ENCODE measurements around the gene SUN2.
A peak's percentile ranks its signal among the peaks of the same experiment; 100 is the strongest.
"Not testable (repeated sequence)": the region's sequence is repeated elsewhere in the genome, so short reads cannot be mapped to it uniquely, and the experiment has no call there.

The SUN2 gene

GRCh38 chr22:38755911-38756532, at the start of gene SUN2:
Gene SUN2, minus strand, starts transcription at chr22:38755998. Its CDS starts 3,370 bp downstream, at chr22:38752628.
- DNase-seq: peak; percentile 90

- DNase-seq: not testable (repeated sequence)
Measured at GRCh38 chr22:38805041-38805593, 49.3 kb upstream of the SUN2 start.

- no peak for DNase-seq
Measured at GRCh38 chr22:38802671-38803121, 46.9 kb upstream of the SUN2 start.

DNA sequence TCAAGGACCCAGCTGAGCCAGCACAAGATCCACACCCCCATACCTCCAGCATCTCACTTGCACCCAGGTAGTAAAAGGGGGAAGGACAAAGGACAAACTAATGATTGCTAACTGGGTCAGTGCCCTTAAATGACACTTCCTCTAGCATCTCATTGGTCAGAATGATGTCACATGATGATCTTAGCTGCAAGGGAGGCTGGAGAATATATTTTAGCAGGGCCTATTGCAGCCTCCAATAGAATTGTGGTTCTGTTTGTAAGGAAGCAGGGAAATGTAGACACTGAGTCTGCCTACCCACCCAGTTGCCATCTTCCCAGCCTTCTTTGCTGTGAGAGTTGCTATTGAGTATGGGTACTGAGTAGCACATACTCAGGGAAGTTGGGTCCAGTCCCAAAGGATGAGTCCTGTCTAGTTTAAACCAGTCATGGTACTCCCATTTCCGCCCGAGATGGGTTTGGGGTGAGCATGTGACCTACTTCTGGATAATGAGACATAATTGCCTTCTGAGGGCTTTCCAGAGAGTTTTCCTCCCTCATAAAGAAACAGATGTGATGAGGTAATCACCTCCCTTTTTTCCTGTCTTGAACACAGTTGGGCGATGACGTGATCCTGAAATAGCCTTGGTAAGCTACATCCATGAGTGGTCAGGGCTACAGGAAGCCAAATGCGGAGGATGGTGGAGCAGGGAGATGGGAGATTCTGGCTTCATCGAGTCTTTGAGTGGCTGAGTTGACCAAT, 43.6 kb upstream of the SUN2 start:
- DNase-seq: no peak

- no peak for DNase-seq
Measured at GRCh38 chr22:38798496-38798895, 42.7 kb upstream of the SUN2 start.

DNA sequence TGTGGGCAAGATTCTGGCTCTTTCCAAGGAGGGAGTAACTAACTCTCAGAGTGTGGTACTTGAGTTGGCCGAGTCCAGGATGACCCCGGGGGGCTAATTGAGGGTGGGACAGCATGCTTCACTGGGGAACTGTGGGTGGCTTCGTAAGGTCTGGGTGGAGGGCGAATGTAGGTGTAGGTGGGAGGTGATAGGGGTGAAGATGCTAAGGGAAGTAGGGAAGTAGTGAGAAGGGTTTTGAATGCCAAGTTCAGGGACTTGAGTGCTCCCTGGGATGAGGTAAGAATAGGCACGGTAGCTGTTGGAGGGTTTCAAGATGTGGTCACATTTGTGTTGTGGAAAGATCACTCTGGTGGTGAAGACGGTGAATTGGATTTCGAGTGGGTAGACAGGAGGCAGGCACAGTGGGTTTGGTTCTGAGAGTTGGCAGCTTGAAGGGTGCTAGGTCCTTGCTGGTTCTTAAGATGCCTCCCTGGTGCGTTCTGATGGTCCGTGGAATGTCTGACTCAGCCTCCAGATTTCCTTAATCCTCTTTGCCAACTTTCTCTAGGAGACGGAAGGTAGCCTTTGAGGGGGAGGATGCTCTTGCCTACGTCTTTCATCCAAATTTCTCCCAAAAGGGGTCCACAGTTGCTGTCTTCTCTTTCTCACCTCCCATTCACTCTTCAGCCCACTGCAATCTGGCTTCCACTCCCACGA, 40.6 kb upstream of the SUN2 start:
- no peak for DNase-seq

DNA sequence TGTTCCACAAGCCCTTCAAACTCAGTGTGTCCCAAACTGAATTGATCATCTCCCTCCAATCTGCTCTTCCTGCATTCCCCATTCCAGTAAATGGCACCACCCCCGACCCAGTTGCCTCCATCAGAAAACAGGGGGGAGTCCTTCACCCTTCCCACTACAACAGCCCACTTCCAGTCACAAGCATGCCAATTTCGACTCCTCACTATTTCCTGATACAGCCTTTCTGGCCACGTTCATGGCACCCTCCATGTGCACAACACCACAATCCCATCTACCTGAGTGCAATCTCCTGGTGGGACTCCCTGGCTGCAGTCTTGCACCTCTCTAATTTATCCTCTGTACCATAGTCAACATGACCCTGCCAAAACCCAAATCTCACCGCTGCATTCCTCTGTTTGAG, 39.8 kb upstream of the SUN2 start:
- DNase-seq: no peak

- peak; percentile 97 for DNase-seq
Measured at GRCh38 chr22:38793721-38794466, 38.1 kb upstream of the SUN2 start, which contains the start of gene DNAL4. Gene DNAL4, minus strand, starts transcription at chr22:38794143. Its CDS starts 11,412 bp downstream, at chr22:38782731.

GRCh38 chr22:38793317-38793716, 37.5 kb upstream of the SUN2 start:
- DNase-seq: no peak

GRCh38 chr22:38792833-38793232, 37.0 kb upstream of the SUN2 start:
- no peak for DNase-seq

DNA sequence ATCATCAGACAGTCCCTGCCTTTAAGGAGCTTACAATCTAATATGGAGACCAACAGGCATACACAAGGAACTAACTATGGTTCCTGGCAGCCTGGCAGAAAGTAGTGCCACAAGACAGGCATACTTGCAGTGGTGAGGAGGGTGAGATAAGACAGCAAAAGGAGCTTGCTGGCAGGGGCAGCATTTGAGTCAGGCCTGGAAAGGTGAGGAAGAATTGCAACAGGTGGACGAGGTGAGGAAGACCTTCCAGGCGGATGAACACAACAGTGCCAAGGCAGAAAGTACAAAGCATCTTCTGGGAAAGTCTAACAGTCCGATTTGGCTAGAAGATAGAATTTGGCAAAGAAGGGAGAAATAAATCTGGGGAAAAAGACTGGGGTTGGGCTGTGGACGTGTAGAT, 33.8 kb upstream of the SUN2 start:
- no peak for DNase-seq

- DNase-seq: no peak
Measured at GRCh38 chr22:38788846-38789245, 33.0 kb upstream of the SUN2 start.

GRCh38 chr22:38788021-38788816, 32.4 kb upstream of the SUN2 start:
- no peak for DNase-seq

DNA sequence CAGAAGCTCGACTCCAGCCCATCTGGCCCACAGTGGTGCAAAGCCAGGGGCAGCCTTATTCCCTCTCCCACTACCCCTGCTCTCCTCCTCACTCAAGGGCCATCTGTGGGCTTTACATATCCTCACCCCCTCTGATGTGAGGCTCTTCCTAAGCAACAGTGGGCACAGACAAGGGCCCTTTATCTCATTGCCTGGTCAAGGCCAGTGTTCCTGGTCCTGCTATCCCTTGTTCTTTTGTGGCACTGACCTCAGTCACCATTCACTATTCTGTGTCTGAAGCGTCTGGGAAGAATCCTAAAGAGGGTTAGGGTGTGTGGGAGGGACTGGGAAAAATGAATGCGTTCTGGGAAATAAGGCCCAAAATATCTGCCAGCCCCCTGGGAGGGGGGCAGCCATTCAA, 30.8 kb upstream of the SUN2 start:
- no peak for DNase-seq

DNA sequence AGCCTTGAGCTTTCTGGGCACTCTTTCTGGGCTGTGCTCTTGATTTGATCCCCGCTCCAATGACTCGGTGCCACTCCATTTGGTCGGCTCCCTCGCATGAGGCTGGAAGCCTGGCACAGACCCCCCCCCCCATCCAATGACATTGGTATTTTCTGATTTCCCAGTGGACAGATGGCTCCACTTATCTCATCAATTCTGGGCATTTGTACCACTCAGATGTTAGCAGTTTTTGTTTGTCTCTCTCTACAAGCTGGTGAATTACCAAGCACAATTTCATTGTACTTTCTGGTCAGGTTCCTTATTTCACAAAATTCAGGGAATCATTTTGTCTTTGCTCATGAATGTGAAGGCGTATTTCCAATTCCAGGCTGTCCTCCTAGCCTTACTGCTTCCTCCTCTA, 29.1 kb upstream of the SUN2 start:
- no peak for DNase-seq

DNA sequence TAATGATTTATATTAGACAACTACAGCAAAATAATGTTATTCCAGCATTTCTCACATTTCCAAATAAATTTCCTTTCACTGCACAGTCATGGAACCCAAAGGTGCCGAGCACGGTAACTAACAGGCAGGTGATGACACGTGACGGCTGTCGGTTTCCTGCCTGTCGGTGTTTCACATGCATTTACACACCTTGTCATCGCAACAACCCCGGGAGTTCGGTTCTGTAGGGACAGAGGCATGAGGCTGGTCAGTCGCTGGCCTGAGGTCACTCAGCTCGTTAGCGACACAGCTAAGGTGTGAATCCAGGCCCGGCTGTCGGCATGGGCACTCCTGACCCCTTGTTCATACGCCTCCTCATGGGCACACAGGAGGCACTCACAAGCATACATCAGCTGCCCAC, 28.2 kb upstream of the SUN2 start:
- no peak for DNase-seq

DNA sequence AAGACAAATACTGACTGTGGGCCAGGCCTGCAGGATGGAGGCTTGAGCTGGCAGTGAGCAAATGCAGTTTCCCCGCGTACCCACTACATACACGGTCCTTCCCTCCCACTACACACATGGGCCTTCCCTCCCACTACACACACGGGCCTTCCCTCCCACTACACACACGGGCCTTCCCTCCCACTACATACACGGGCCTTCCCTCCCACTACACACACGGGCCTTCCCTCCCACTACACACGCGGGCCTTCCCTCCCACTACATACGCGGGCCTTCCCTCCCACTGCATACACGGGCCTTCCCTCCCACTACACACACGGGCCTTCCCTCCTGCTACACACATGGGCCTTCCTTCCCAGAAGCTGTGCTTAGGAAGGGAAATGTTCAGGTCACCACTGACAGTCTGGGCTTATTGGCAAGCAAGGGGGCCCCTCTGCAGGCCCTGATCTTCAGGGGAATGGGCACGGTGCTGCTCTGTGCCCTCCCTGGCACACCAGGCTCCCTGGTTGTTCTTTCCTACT, 27.4 kb upstream of the SUN2 start:
- DNase-seq: no peak

GRCh38 chr22:38782402-38783094, 26.8 kb upstream of the SUN2 start:
- DNase-seq: no peak

- no peak for DNase-seq
Measured at GRCh38 chr22:38781033-38781432, 25.2 kb upstream of the SUN2 start.

DNA sequence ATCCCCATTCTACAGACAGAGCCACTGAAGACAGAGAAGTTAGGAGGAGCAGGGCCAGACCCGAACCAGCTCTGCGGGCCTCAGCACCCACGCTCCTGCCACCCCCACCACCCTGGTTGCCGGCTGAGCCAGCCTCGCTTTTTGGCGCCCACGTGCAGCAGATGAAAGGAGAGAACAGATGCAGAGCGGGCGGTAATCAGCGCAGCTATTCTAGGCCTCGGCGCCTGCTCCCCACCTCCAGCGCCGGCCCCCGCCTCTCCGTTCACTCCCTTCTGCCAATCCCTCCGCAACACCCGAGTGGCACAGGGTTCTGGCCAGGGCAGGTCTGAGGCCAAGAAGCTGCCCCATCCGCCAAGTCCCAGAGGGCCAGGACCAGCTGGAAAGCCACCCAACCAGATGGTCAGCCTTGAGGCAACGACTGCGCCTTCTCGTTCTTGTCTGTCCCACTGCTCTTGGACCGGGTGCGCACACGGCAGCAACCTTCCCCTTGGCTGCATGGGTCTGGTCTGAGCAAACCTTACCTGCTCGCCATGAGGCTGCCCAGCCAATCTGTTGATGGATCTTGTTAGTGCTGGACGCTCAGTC, 21.4 kb upstream of the SUN2 start:
- no peak for DNase-seq

- DNase-seq: no peak
Measured at GRCh38 chr22:38776086-38776485, 20.3 kb upstream of the SUN2 start.

All from RPMI8226 (cell line).